H1 (cell line): ENCODE data around the gene NUDT1. TPM values are rescaled to one million over a fixed set of nuclear protein-coding genes. Genes with fewer than 3 reads are reported as not detected.

Experiments used
- ATF2 ChIP-seq: IDR thresholded peaks from 2 replicates; pipeline ENCODE4 v1.6.1; 2012; ENCODE audit warnings: low read length, inconsistent platforms
- PHF8 ChIP-seq: fragments of 200-600 bp; sonication (generic); conservative IDR thresholded peaks from 2 replicates; pipeline ENCODE4 v1.7.1; 2012; ENCODE audit warnings: low read depth, mild to moderate bottlenecking, inconsistent platforms, low read length, moderate library complexity
- polyA plus RNA-seq, 7 experiments: library from polyadenylated mRNA; depleted of rRNA in 3 of 7; stranded (reverse) in 5 of 7; unstranded in 2 of 7; fragments of >200 nt in 5 of 7; fragments of 200-250 nt in 2 of 7; gene quantifications; 1 replicate in 5 of 7; 2 replicates in 1 of 7; 4 replicates in 1 of 7; pipeline versions ENCODE4 v1.2.1 to v1.2.3, GENCODE V29; 2011 to 2013; ENCODE audit warnings: missing spikeins in 2 of 7, mixed read lengths in 2 of 7
- total RNA-seq: library from RNA; stranded (reverse); fragmentation: NEBNext Ultra II Directional; extraction: Animal tissue kit (Norgen Biotek cat#: 25700); gene quantifications from 2 replicates; pipeline ENCODE4 v1.2.1, GENCODE V29; 2021

Gene NUDT1
- total and polyA plus RNA-seq, 2 of the 8 experiments (the other 6 are each of a cell fraction or from before 2014, with no cell fraction given): 76.1 to 89.5 TPM

DNA sequence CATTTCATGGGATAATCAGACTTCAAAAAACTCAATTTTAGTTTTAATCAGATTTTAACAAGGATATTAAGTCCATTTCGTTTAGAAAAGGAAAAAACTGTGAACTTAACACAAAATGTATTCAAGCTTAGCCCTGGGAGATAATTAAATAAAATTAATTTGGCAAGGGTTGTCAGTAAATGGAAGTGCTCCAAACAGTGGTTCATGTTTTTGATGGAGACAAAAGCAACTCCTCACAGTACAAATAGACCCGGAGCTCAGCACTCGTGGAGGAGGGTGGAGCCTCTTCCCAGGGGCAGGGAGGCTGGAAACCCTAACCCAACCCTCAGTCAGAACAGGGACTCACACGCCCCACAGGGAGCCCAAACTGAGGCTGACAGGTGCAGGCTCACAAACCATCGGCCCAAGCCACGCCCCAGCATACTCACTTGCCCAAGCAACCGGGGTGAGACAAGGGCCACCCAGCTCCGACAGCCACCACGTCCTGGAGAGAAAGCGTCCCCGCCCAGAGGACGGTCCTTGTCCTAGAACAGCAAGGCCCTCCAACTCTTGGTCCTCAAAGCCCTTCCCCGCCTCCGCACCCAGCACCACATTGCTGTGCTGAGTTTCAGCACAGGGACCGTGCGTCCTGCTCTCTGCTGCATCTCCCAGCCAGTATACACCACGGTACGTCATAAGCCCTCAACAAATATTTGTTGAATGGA is 49.0 kb upstream of the NUDT1 start (continued):
- TF ChIP-seq ATF2: no peak
- no peak for TF ChIP-seq PHF8
- TF ChIP-seq, all 59 proteins: peak for 0
